NCI-H2107 treated with DMSO at 0.1 percent for 48 hours (cell line): ENCODE results near the gene KLHL7.
"Not testable (repeated sequence)": the region's sequence is repeated elsewhere in the genome, so short reads cannot be mapped to it uniquely, and the experiment has no call there.

Source experiments
- DNase-seq: peaks from one replicate; lab custom pipeline; 2025; ENCODE audit not compliant: unreplicated experiment; lab: John Stamatoyannopoulos, UW

The KLHL7 gene

GRCh38 chr7:23168111-23168885, 62.7 kb downstream of the KLHL7 start:
- DNase-seq, result no peak

- DNase-seq, result no peak
Observed at GRCh38 chr7:23175938-23176337, 70.4 kb downstream of the KLHL7 start.

GRCh38 chr7:23181684-23182553, 76.3 kb downstream of the KLHL7 start, which contains the start of gene NUP42:
Gene NUP42, plus strand, starts transcription at chr7:23182048. Its CDS starts 38 bp downstream, at chr7:23182086.
- peak; percentile 98 for DNase-seq

- no peak for DNase-seq
Observed at GRCh38 chr7:23183279-23184012, 77.9 kb downstream of the KLHL7 start.

GRCh38 chr7:23184291-23184690, 78.7 kb downstream of the KLHL7 start:
- DNase-seq, result no peak

GRCh38 chr7:23184709-23185359, 79.2 kb downstream of the KLHL7 start:
- peak; percentile 5 for DNase-seq

GRCh38 chr7:23185980-23186379, 80.4 kb downstream of the KLHL7 start:
- no peak for DNase-seq

GRCh38 chr7:23191022-23191421, 85.4 kb downstream of the KLHL7 start:
- no peak for DNase-seq

- DNase-seq, result not testable (repeated sequence)
Observed at GRCh38 chr7:23193650-23194227, 88.2 kb downstream of the KLHL7 start.

GRCh38 chr7:23196306-23196705, 90.7 kb downstream of the KLHL7 start:
- DNase-seq, result no peak

- not testable (repeated sequence) for DNase-seq
Observed at GRCh38 chr7:23197745-23198144, 92.2 kb downstream of the KLHL7 start.

- DNase-seq, result no peak
Observed at GRCh38 chr7:23200331-23200730, 94.7 kb downstream of the KLHL7 start.

- DNase-seq, result no peak
Observed at GRCh38 chr7:23204241-23204640, 98.7 kb downstream of the KLHL7 start.

- DNase-seq, result no peak
Observed at GRCh38 chr7:23205577-23205908, 100.0 kb downstream of the KLHL7 start.

GRCh38 chr7:23205909-23206767, 100.6 kb downstream of the KLHL7 start:
- DNase-seq, result no peak

- DNase-seq, result no peak
Observed at GRCh38 chr7:23207021-23207420, 101.4 kb downstream of the KLHL7 start.

- no peak for DNase-seq
Observed at GRCh38 chr7:23207884-23208283, 102.3 kb downstream of the KLHL7 start.

- no peak for DNase-seq
Observed at GRCh38 chr7:23208316-23208715, 102.7 kb downstream of the KLHL7 start.

- DNase-seq, result no peak
Observed at GRCh38 chr7:23210506-23210905, 104.9 kb downstream of the KLHL7 start.

- no peak for DNase-seq
Observed at GRCh38 chr7:23211589-23211988, 106.0 kb downstream of the KLHL7 start.
